GM12801 (cell line): ENCODE measurements around the gene GRAMD1B.

Experiments
- TF ChIP-seq, protein P1 (sequence below): IDR thresholded peaks from one replicate; pipeline ENCODE4 v1.5.1; 2011; ENCODE audit warnings: control low read depth; ENCODE audit not compliant: insufficient read length; ENCODE audit errors: extremely low read depth

GRAMD1B gene

DNA sequence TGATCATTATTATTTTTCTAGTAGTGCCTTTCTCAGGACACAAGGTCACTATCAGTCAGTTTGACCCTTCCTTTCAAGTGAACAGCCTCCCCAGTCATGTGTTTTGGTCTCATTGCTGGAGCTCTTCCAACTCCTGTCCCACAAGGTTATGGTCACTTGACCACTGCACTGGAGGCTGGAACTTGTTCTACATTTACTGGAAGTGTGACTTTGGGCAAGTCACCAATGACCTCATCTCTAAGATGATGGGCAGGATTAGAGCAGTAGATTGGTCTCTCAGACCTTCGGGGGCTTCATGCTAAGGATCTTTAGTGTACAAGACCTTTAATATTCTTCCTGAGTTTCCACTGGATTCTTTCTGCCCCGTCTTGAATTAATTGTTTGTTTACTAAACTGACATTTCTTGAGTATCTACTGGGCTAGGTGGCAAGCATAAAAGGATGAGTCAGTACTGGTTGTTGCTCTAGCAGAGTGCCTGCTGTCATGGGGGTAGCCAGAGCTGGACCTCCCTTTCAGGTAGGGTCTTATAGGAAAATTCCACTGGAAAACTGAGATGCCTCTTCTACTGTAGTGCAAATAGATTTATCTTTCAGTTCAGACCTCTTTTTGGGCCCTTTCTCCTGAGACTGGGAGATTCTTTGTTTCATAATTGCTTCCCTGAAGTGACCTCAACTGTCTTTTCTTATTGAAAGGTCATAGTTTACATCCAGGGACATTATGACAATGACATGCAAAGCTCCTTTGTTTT, 106.8 kb downstream of the GRAMD1B start:
- TF ChIP-seq, protein P1, sequence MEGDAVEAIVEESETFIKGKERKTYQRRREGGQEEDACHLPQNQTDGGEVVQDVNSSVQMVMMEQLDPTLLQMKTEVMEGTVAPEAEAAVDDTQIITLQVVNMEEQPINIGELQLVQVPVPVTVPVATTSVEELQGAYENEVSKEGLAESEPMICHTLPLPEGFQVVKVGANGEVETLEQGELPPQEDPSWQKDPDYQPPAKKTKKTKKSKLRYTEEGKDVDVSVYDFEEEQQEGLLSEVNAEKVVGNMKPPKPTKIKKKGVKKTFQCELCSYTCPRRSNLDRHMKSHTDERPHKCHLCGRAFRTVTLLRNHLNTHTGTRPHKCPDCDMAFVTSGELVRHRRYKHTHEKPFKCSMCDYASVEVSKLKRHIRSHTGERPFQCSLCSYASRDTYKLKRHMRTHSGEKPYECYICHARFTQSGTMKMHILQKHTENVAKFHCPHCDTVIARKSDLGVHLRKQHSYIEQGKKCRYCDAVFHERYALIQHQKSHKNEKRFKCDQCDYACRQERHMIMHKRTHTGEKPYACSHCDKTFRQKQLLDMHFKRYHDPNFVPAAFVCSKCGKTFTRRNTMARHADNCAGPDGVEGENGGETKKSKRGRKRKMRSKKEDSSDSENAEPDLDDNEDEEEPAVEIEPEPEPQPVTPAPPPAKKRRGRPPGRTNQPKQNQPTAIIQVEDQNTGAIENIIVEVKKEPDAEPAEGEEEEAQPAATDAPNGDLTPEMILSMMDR, result no peak

DNA sequence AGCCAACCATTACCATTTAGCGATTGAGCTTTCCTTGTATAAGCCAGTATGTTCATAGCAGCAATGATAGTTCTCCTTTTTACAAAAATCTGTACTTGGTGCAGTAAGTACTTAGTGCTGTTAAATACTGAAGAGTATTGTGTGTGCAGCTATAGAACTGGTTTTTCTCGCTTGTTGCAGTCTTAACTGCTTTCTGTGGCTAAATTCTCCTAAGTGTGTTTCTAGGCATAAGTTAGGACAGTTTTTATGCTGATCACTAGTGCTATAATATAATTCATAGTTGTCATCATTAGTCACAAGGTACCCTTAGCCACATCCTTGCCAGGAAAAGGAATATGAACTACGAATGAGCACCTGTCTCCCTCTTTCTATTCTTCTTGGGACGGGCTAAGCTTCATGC, 107.7 kb downstream of the GRAMD1B start:
- TF ChIP-seq, protein P1, result no peak

DNA sequence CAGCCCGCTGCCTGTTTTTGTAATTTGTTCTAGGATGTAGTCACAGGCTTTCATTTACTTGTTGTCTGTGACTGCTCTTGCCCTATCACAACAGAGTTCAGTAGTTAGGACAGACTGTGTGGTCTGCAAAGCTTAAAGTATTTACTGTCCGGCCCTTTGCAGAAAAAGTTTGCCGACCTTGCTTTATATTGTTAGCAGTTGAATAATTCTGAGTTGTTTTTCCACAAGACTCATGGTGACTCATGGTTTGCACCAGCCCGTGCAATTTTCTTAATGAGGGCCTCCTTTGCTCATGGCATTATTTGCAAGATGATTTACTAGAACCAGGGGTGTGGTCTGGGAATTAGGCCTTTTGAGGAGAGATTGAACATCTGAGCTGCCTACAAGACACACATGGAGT, 113.7 kb downstream of the GRAMD1B start:
- TF ChIP-seq, protein P1, result no peak

GRCh38 chr11:123544631-123545375, 114.7 kb downstream of the GRAMD1B start:
- TF ChIP-seq, protein P1, result no peak

GRCh38 chr11:123545726-123546270, 115.7 kb downstream of the GRAMD1B start:
- TF ChIP-seq, protein P1, result no peak

DNA sequence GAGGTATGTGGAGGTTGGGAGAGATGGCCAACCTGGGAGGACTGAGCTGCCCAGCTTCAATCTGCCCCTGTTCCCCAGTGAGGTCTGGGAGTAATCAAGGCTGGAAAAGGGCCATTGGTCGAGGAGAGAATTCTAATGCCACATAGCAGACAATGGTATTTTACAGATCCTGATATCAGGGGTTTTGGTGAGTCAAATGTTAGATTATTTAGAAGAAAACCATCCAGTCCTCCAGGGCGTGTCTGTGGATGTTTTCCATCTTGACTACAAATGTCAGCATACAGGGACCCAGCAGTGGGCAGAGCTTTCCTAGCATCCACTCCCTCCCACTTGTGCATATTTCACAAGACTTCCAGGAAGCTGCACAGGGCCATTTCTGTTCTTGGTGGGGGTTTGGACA, 116.4 kb downstream of the GRAMD1B start:
- TF ChIP-seq, protein P1, result no peak

DNA sequence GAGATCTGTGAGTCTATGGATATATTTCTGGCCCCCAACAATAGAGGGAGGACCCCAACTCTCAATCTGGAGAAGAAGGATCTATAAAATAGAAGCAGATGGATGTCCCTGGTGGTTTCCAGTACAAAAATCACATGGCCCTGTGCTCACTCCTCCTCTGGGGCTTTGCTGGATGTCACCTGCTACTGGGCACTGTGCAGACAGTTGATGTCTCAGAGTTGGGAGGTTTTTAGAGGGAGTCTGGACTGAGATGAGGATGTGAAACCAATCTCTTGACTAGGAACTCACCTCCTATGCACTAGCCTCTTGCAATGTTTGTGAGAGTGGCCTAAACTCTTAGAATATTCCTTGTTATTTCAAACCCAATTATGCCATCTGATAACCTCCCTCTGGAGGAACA, 117.1 kb downstream of the GRAMD1B start:
- TF ChIP-seq, protein P1, result no peak
